GM12878 (cell line): ENCODE results near the gene MILR1. TPM values are rescaled to one million over a fixed set of nuclear protein-coding genes. Genes with fewer than 3 reads are reported as not detected.

Experiments
- ATAC-seq: fragments of 200-7000 bp; cut with Tn5 transposase; 3 replicates; pipeline ENCODE4 v1.9.1; 2020; ENCODE audit warnings: mild to moderate bottlenecking, moderate library complexity
- BruUV-seq: library from RNA; stranded (reverse); fragments of 400-500 nt; replicated peaks from 2 replicates; lab custom pipeline; 2021; lab: Mats Ljungman, UMichigan
- CTCF ChIA-PET: fragments of 300-600 bp; sonication (Branson Sonifier 250); formaldehyde crosslinking; extraction: SDS; loops from one replicate; lab custom pipeline; 2021; ENCODE audit warnings: inconsistent platforms; lab: Yijun Ruan, JAX
- POLR2A ChIA-PET: fragments of 350-600 bp; formaldehyde crosslinking; extraction: SDS; loops from one replicate; lab custom pipeline; 2021; ENCODE audit warnings: inconsistent platforms; lab: Charles Lee
- RAD21 ChIA-PET: fragments of 300-600 bp; sonication (Branson Sonifier 250); formaldehyde crosslinking; loops from one replicate; lab custom pipeline; 2023; ENCODE audit warnings: antibody characterized with exemption; ENCODE audit not compliant: unreplicated experiment; lab: Charles Lee
- SMC1A ChIA-PET: fragments of 300-600 bp; sonication (Branson Sonifier 250); formaldehyde crosslinking; loops from one replicate; lab custom pipeline; 2023; ENCODE audit not compliant: unreplicated experiment, uncharacterized antibody; lab: Charles Lee
- DNase-seq: peaks from one replicate; pipeline ENCODE4 v3.0.0-alpha.2; 2011; ENCODE audit warnings: low read depth, low spot score
- FAIRE-seq: peaks from 3 replicates; lab custom pipeline; 2011; peaks lifted over from hg19 to GRCh38; lab: Jason Lieb, UNC
- H2AFZ ChIP-seq: 2 replicates; pipeline ENCODE4 v1.6.0; 2011; ENCODE audit warnings: low read depth, low read length, control low read depth; ENCODE audit not compliant: control insufficient read depth
- H3K27ac ChIP-seq: 2 replicates; pipeline ENCODE4 v1.5.1; 2011; ENCODE audit warnings: control low read depth; ENCODE audit not compliant: control insufficient read depth, insufficient read depth
- H3K27me3 ChIP-seq, 2 experiments: replicated peaks in 1 of 2; 2 replicates each; pipeline versions ENCODE4 v1.6.0 to v1.6.1; 2011; ENCODE audit warnings: low read length in 1 of 2; ENCODE audit not compliant: control insufficient read depth in 2 of 2, insufficient read depth in 2 of 2
- H3K36me3 ChIP-seq, 2 experiments: 2 replicates each; pipeline ENCODE4 v1.5.1; 2011; ENCODE audit warnings: low read length in 1 of 2; ENCODE audit not compliant: control insufficient read depth in 2 of 2, insufficient read depth in 2 of 2
- H3K4me1 ChIP-seq: 2 replicates; pipeline ENCODE4 v1.6.1; 2011; ENCODE audit warnings: mild to moderate bottlenecking, low read length, moderate library complexity, mixed read lengths; ENCODE audit not compliant: control insufficient read depth, insufficient read depth
- H3K4me2 ChIP-seq: 2 replicates; pipeline ENCODE4 v1.6.0; 2011; ENCODE audit warnings: control low read depth; ENCODE audit not compliant: control insufficient read depth, insufficient read depth
- H3K4me3 ChIP-seq: fragments of 200-600 bp; sonication (generic); 2 replicates; pipeline ENCODE4 v1.5.1; 2016
- H3K79me2 ChIP-seq: 2 replicates; pipeline ENCODE4 v1.6.0; 2011; ENCODE audit warnings: low read length; ENCODE audit not compliant: control insufficient read depth, insufficient read depth
- H3K9ac ChIP-seq: 2 replicates; pipeline ENCODE4 v1.8.0; 2011; ENCODE audit warnings: low read length, control low read depth, mixed read lengths; ENCODE audit not compliant: control insufficient read depth, insufficient read depth
- H3K9me3 ChIP-seq: replicated peaks from 3 replicates; pipeline ENCODE4 v1.5.1; 2011; ENCODE audit warnings: mild to moderate bottlenecking, low read length; ENCODE audit not compliant: control insufficient read depth, insufficient read depth
- H4K20me1 ChIP-seq: 2 replicates; pipeline ENCODE4 v1.6.0; 2011; ENCODE audit not compliant: control insufficient read depth, insufficient read depth
- BHLHE40 ChIP-seq, 2 experiments: fragments of 450-650 bp in 1 of 2; IDR thresholded peaks; 2 replicates each; pipeline ENCODE4 v1.6.1; 2011 to 2017; ENCODE audit warnings: low read depth in 2 of 2, borderline replicate concordance in 1 of 2, improper control_type of control experiment in 1 of 2, low read length in 1 of 2, mild to moderate bottlenecking in 1 of 2
- CREM ChIP-seq: IDR thresholded peaks from 2 replicates; pipeline ENCODE4 v1.6.1; 2014; ENCODE audit warnings: antibody characterized with exemption, low read depth
- ETV6 ChIP-seq, 2 experiments: fragments of 450-650 bp in 1 of 2; IDR thresholded peaks in 1 of 2; conservative IDR thresholded peaks in 1 of 2; 2 replicates each; pipeline ENCODE4 v1.6.1; 2014; ENCODE audit warnings: antibody characterized with exemption in 1 of 2, borderline replicate concordance in 1 of 2, low read depth in 1 of 2, mild to moderate bottlenecking in 1 of 2, moderate library complexity in 1 of 2
- IRF4 ChIP-seq: IDR thresholded peaks from 2 replicates; pipeline ENCODE4 v1.6.1; 2011; ENCODE audit warnings: low read depth, low read length
- JUNB ChIP-seq: IDR thresholded peaks from 2 replicates; pipeline ENCODE4 v1.6.1; 2016; ENCODE audit warnings: antibody characterized with exemption, mild to moderate bottlenecking
- MXI1 ChIP-seq: fragments of 150-350 bp; IDR thresholded peaks from 2 replicates; pipeline ENCODE4 v1.6.1; 2011; ENCODE audit warnings: low read depth, mild to moderate bottlenecking, inconsistent platforms, low read length, improper control_type of control experiment
- MYB ChIP-seq: fragments of 150-350 bp; IDR thresholded peaks from 2 replicates; pipeline ENCODE4 v1.6.1; 2014; ENCODE audit warnings: mild to moderate bottlenecking, low read depth, low read length, borderline replicate concordance
- SMC3 ChIP-seq: IDR thresholded peaks from 2 replicates; pipeline ENCODE4 v1.6.1; 2011; ENCODE audit warnings: low read length, improper control_type of control experiment, borderline replicate concordance
- SP1 ChIP-seq: IDR thresholded peaks from one replicate; pipeline ENCODE4 v1.6.1; 2011; ENCODE audit warnings: low read depth, low read length
- SUZ12 ChIP-seq: fragments of 200-600 bp; sonication (generic); IDR thresholded peaks from one replicate; pipeline ENCODE4 v1.6.1; 2018; ENCODE audit warnings: antibody characterized with exemption, mild to moderate bottlenecking; ENCODE audit not compliant: unreplicated experiment
- WGBS: methylation state at CpG from one replicate; pipeline ENCODE4 v1.1.6; 2016; ENCODE audit warnings: low lambda C conversion rate; ENCODE audit not compliant: insufficient replicate concordance, insufficient coverage; ENCODE audit errors: missing lambda C conversion rate; 5-methylcytosine and 5-hydroxymethylcytosine counted together
- in situ Hi-C: fragments of 300-500 bp; cut with MboI; formaldehyde crosslinking; loops from 9 replicates; pipeline ENCODE4 v1.14.3; 2018; ENCODE audit warnings: mixed read lengths
- intact Hi-C: fragments of 100-400 bp; cut with micrococcal nuclease; formaldehyde crosslinking; loops from one replicate; pipeline ENCODE4 v1.14.2; 2022; ENCODE audit not compliant: unreplicated experiment
- polyA plus RNA-seq, 11 experiments: library from polyadenylated mRNA; depleted of rRNA in 4 of 11; unstranded in 6 of 11; stranded (reverse) in 5 of 11; fragments of >200 nt; fragmentation: Nextera tagmentation in 4 of 11; fragmentation: Illumina TruSeq in 1 of 11; extraction: Ambion mirVana in 4 of 11; extraction: Trizol in 1 of 11; gene quantifications; 1 replicate in 1 of 11; 2 replicates in 10 of 11; pipeline versions ENCODE4 v1.2.1 to v1.2.3, GENCODE V29; 2011 to 2016; ENCODE audit warnings: inconsistent platforms in 2 of 11, missing spikeins in 2 of 11, low read depth in 1 of 11
- total RNA-seq, 4 experiments: library from RNA; depleted of rRNA in 3 of 4; stranded (reverse); fragments of >200 nt in 3 of 4; fragmentation: Illumina TruSeq in 1 of 4; extraction: Trizol in 1 of 4; gene quantifications; 2 replicates each; pipeline versions ENCODE4 v1.2.1 to v1.2.3, GENCODE V29; 2013 to 2021
- TF ChIP-seq, protein P1 (sequence below): fragments of 450-650 bp; IDR thresholded peaks from 2 replicates; pipeline ENCODE4 v1.6.1; 2017; ENCODE audit warnings: mild to moderate bottlenecking
- TF ChIP-seq, protein P2 (sequence below): fragments of 450-650 bp; IDR thresholded peaks from 2 replicates; pipeline ENCODE4 v1.6.1; 2016; ENCODE audit warnings: mild to moderate bottlenecking
- TF ChIP-seq, protein P3 (sequence below): fragments of 450-650 bp; IDR thresholded peaks from 2 replicates; pipeline ENCODE4 v1.6.1; 2017; ENCODE audit warnings: borderline replicate concordance
- TF ChIP-seq, protein P4 (sequence below): IDR thresholded peaks from 2 replicates; pipeline ENCODE4 v1.6.1; 2012; ENCODE audit warnings: low read length, inconsistent platforms
- TF ChIP-seq, protein P5 (sequence below): IDR thresholded peaks from 2 replicates; pipeline ENCODE4 v1.6.1; 2012; ENCODE audit warnings: low read depth, low read length, improper control_type of control experiment

MILR1 gene
- total and polyA plus RNA-seq, 10 of the 15 experiments (the other 5 are each of a cell fraction or from before 2014, with no cell fraction given): 2.0 to 47.2 (median 17.2) TPM

DNA sequence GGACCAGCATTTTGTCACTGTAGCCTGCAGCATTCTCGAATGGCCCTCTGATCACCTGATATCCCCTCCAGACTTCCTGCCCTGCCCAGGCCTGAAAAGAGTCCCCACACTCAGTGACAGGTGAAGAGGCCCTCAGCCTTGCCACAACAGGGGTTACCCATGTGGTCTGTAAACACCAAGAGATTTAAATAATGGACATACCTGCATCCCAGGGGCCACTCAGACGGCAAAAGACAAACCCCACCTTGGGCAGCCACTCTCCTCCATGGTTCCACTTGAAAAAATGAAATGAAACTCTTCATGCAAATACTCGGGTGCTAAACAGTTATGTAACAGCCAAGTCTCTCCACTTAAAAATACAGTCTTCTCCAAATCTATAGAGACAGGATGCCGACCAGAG lies 35.4 kb upstream of the MILR1 start:
- Histone ChIP-seq H3K27me3 (no peaks in the 10 kb centered on the region), H4K20me1 (no peaks in the 10 kb centered on the region), H3K4me1 (peaks cover 30% of the 10 kb centered on the region), H3K27ac (peak overlapping the region; percentile 27; the same call in 1 of the 2 replicates), H3K79me2 (no peaks in the 10 kb centered on the region), H2AFZ (peak overlapping the region; percentile 67), H3K9me3 (no peaks in the 10 kb centered on the region), H3K9ac (peak overlapping the region; percentile 8; the same call in 1 of the 2 replicates), H3K4me2 (peak overlapping the region; percentile 77), H3K36me3 (no peaks in the 10 kb centered on the region), H3K4me3 (peak overlapping the region; percentile 56; the same call in 1 of the 2 replicates)
- ATAC-seq: peak; percentile 87
- ChIA-PET RAD21 (interaction anchor here (0.6 to 2.4 kb wide), 7 partner anchors 10 to 393 kb away, joined by 3 to 23 read pairs (median 12); partner anchors contain the start of gene ICAM2), POLR2A (interaction anchor here (0.5 to 1.2 kb wide), 3 partner anchors 69 to 511 kb away, joined by 3 to 7 read pairs (median 3); no protein-coding TSS in a partner anchor), SMC1A (interaction anchor here (1.0 to 2.9 kb wide), 14 partner anchors 9 to 107 kb away, joined by 3 to 21 read pairs (median 8); no protein-coding TSS in a partner anchor), CTCF (interaction anchor here (0.9 to 4.7 kb wide), 7 partner anchors 9 to 106 kb away, joined by 3 to 22 read pairs (median 8); no protein-coding TSS in a partner anchor)
- DNase-seq: peak; percentile 43
- intact Hi-C loops: loop anchor here (5.0 kb wide), 1 partner anchor 36 kb away; no protein-coding TSS in a partner anchor
- 0% methylated on average over 4 of the region's 4 CpGs for WGBS
- BruUV-seq: no TSS peak
- FAIRE-seq: no peak
- in situ Hi-C loops: no loop called here
- TF ChIP-seq, protein P1, sequence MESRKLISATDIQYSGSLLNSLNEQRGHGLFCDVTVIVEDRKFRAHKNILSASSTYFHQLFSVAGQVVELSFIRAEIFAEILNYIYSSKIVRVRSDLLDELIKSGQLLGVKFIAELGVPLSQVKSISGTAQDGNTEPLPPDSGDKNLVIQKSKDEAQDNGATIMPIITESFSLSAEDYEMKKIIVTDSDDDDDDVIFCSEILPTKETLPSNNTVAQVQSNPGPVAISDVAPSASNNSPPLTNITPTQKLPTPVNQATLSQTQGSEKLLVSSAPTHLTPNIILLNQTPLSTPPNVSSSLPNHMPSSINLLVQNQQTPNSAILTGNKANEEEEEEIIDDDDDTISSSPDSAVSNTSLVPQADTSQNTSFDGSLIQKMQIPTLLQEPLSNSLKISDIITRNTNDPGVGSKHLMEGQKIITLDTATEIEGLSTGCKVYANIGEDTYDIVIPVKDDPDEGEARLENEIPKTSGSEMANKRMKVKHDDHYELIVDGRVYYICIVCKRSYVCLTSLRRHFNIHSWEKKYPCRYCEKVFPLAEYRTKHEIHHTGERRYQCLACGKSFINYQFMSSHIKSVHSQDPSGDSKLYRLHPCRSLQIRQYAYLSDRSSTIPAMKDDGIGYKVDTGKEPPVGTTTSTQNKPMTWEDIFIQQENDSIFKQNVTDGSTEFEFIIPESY: no peak
- no peak for TF ChIP-seq IRF4
- TF ChIP-seq, protein P2, sequence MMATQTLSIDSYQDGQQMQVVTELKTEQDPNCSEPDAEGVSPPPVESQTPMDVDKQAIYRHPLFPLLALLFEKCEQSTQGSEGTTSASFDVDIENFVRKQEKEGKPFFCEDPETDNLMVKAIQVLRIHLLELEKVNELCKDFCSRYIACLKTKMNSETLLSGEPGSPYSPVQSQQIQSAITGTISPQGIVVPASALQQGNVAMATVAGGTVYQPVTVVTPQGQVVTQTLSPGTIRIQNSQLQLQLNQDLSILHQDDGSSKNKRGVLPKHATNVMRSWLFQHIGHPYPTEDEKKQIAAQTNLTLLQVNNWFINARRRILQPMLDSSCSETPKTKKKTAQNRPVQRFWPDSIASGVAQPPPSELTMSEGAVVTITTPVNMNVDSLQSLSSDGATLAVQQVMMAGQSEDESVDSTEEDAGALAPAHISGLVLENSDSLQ: peak; percentile 46; the same call in 1 of the 2 replicates
- TF ChIP-seq BHLHE40 (IDR thresholded peaks at IDR 0.05; ENCODE audit: borderline replicate concordance in 1 of 2, low read depth in 2 of 2, low read length in 1 of 2): peak; percentile 41 to 43; a peak in 3 of 4 replicates
- TF ChIP-seq, protein P3, sequence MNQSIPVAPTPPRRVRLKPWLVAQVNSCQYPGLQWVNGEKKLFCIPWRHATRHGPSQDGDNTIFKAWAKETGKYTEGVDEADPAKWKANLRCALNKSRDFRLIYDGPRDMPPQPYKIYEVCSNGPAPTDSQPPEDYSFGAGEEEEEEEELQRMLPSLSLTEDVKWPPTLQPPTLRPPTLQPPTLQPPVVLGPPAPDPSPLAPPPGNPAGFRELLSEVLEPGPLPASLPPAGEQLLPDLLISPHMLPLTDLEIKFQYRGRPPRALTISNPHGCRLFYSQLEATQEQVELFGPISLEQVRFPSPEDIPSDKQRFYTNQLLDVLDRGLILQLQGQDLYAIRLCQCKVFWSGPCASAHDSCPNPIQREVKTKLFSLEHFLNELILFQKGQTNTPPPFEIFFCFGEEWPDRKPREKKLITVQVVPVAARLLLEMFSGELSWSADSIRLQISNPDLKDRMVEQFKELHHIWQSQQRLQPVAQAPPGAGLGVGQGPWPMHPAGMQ: no peak
- TF ChIP-seq, protein P4, sequence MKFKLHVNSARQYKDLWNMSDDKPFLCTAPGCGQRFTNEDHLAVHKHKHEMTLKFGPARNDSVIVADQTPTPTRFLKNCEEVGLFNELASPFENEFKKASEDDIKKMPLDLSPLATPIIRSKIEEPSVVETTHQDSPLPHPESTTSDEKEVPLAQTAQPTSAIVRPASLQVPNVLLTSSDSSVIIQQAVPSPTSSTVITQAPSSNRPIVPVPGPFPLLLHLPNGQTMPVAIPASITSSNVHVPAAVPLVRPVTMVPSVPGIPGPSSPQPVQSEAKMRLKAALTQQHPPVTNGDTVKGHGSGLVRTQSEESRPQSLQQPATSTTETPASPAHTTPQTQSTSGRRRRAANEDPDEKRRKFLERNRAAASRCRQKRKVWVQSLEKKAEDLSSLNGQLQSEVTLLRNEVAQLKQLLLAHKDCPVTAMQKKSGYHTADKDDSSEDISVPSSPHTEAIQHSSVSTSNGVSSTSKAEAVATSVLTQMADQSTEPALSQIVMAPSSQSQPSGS: no peak
- no peak for TF ChIP-seq MXI1
- no peak for TF ChIP-seq CREM
- no peak for TF ChIP-seq SUZ12
- no peak for TF ChIP-seq SMC3
- TF ChIP-seq, protein P5, sequence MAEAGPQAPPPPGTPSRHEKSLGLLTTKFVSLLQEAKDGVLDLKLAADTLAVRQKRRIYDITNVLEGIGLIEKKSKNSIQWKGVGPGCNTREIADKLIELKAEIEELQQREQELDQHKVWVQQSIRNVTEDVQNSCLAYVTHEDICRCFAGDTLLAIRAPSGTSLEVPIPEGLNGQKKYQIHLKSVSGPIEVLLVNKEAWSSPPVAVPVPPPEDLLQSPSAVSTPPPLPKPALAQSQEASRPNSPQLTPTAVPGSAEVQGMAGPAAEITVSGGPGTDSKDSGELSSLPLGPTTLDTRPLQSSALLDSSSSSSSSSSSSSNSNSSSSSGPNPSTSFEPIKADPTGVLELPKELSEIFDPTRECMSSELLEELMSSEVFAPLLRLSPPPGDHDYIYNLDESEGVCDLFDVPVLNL: no peak
- TF ChIP-seq SP1: no peak
- TF ChIP-seq JUNB: no peak
- no peak for TF ChIP-seq MYB
- TF ChIP-seq ETV6 (conservative IDR thresholded peaks at IDR 0.05 in 1 of 2, IDR thresholded peaks at IDR 0.05 in 1 of 2; ENCODE audit: borderline replicate concordance in 1 of 2, low read depth in 1 of 2): no peak
